ENCODE measurements around the gene CYLD.

DNA sequence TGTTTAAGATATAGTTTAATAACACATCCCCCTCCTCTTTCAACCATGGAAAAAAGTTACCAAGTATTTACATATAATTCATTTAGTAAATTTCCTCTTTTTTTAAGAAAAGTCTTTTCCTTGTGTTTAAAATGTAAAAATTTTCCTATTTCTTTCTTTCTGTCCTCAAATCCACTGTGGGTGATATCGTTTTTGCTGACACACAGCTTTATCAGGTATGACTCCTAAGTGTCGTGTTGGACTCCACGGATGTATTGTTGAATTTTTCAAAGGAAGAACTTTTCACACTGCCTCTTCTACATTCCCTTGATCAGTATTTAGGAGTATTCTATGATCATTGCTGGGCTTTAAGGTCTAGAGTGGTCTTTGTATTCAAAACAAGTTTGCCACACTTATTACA, 33.1 kb downstream of the CYLD start:
- TF ChIP-seq, protein P1, sequence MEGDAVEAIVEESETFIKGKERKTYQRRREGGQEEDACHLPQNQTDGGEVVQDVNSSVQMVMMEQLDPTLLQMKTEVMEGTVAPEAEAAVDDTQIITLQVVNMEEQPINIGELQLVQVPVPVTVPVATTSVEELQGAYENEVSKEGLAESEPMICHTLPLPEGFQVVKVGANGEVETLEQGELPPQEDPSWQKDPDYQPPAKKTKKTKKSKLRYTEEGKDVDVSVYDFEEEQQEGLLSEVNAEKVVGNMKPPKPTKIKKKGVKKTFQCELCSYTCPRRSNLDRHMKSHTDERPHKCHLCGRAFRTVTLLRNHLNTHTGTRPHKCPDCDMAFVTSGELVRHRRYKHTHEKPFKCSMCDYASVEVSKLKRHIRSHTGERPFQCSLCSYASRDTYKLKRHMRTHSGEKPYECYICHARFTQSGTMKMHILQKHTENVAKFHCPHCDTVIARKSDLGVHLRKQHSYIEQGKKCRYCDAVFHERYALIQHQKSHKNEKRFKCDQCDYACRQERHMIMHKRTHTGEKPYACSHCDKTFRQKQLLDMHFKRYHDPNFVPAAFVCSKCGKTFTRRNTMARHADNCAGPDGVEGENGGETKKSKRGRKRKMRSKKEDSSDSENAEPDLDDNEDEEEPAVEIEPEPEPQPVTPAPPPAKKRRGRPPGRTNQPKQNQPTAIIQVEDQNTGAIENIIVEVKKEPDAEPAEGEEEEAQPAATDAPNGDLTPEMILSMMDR (IDR thresholded peaks at IDR 0.05; ENCODE audit: low read length), result no peak
- TF ChIP-seq EZH2 (IDR thresholded peaks at IDR 0.05; ENCODE audit: borderline replicate concordance, low read length), result no peak
